H1 (cell line): ENCODE data around the gene RSRC2. TPM values are rescaled to one million over a fixed set of nuclear protein-coding genes. Genes with fewer than 3 reads are reported as not detected.

Experiments used
- E2F6 ChIP-seq: IDR thresholded peaks from 2 replicates; pipeline ENCODE4 v1.6.1; 2012; ENCODE audit warnings: inconsistent platforms
- EGR1 ChIP-seq: IDR thresholded peaks from 2 replicates; pipeline ENCODE4 v1.6.1; 2011; ENCODE audit warnings: low read depth, low read length, borderline replicate concordance
- MAFK ChIP-seq: IDR thresholded peaks from 2 replicates; pipeline ENCODE4 v1.6.1; 2012; ENCODE audit warnings: low read depth, mild to moderate bottlenecking, improper control_type of control experiment, low read length
- POLR2AphosphoS5 ChIP-seq: IDR thresholded peaks from 2 replicates; pipeline ENCODE4 v1.6.1; 2011; ENCODE audit warnings: low read depth, low read length
- polyA plus RNA-seq, 7 experiments: library from polyadenylated mRNA; depleted of rRNA in 3 of 7; stranded (reverse) in 5 of 7; unstranded in 2 of 7; fragments of >200 nt in 5 of 7; fragments of 200-250 nt in 2 of 7; gene quantifications; 1 replicate in 5 of 7; 2 replicates in 1 of 7; 4 replicates in 1 of 7; pipeline versions ENCODE4 v1.2.1 to v1.2.3, GENCODE V29; 2011 to 2013; ENCODE audit warnings: missing spikeins in 2 of 7, mixed read lengths in 2 of 7
- total RNA-seq: library from RNA; stranded (reverse); fragmentation: NEBNext Ultra II Directional; extraction: Animal tissue kit (Norgen Biotek cat#: 25700); gene quantifications from 2 replicates; pipeline ENCODE4 v1.2.1, GENCODE V29; 2021

The RSRC2 gene
- total and polyA plus RNA-seq, 2 of the 8 experiments (the other 6 are each of a cell fraction or from before 2014, with no cell fraction given), result 15.9 to 71.4 TPM

- no peak for TF ChIP-seq EGR1
- TF ChIP-seq E2F6, result no peak
- TF ChIP-seq MAFK, result no peak
- no peak for TF ChIP-seq POLR2AphosphoS5
- TF ChIP-seq, all 59 proteins: peak for 0
Measured at GRCh38 chr12:122459211-122459610, 67.5 kb downstream of the RSRC2 start (continued).
